ENCODE data around the gene VASN.

The VASN gene

DNA sequence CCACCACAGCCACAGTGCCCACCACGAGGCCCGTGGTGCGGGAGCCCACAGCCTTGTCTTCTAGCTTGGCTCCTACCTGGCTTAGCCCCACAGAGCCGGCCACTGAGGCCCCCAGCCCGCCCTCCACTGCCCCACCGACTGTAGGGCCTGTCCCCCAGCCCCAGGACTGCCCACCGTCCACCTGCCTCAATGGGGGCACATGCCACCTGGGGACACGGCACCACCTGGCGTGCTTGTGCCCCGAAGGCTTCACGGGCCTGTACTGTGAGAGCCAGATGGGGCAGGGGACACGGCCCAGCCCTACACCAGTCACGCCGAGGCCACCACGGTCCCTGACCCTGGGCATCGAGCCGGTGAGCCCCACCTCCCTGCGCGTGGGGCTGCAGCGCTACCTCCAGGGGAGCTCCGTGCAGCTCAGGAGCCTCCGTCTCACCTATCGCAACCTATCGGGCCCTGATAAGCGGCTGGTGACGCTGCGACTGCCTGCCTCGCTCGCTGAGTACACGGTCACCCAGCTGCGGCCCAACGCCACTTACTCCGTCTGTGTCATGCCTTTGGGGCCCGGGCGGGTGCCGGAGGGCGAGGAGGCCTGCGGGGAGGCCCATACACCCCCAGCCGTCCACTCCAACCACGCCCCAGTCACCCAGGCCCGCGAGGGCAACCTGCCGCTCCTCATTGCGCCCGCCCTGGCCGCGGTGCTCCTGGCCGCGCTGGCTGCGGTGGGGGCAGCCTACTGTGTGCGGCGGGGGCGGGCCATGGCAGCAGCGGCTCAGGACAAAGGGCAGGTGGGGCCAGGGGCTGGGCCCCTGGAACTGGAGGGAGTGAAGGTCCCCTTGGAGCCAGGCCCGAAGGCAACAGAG is 10.5 kb downstream of the VASN start:
- TF ChIP-seq EZH2 (IDR thresholded peaks at IDR 0.05; ENCODE audit: borderline replicate concordance, low read length) (no peak), CTCF (IDR thresholded peaks at IDR 0.05; ENCODE audit: low read length) (no peak)
- H3K36me3 ChIP-seq (ENCODE audit: insufficient read depth, low read length) = peaks cover 26% of the 10 kb centered on the region; the same call in 1 of the 2 replicates

DNA sequence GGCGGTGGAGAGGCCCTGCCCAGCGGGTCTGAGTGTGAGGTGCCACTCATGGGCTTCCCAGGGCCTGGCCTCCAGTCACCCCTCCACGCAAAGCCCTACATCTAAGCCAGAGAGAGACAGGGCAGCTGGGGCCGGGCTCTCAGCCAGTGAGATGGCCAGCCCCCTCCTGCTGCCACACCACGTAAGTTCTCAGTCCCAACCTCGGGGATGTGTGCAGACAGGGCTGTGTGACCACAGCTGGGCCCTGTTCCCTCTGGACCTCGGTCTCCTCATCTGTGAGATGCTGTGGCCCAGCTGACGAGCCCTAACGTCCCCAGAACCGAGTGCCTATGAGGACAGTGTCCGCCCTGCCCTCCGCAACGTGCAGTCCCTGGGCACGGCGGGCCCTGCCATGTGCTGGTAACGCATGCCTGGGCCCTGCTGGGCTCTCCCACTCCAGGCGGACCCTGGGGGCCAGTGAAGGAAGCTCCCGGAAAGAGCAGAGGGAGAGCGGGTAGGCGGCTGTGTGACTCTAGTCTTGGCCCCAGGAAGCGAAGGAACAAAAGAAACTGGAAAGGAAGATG is 11.2 kb downstream of the VASN start:
- H3K27me3 ChIP-seq (ENCODE audit: insufficient read depth, low read length) = no peaks in the 10 kb centered on the region
- H3F3A ChIP-seq (ENCODE audit: insufficient read depth, low read length) = no peaks in the 10 kb centered on the region
- no peaks in the 10 kb centered on the region for H4K20me1 ChIP-seq (ENCODE audit: insufficient read depth, low read length)
- H3K4me3 ChIP-seq (ENCODE audit: low read depth, low read length, poor library complexity, severe bottlenecking) = no peak overlapping the region
- no peaks in the 10 kb centered on the region for H3K79me2 ChIP-seq (ENCODE audit: insufficient read depth, low read length)
- H3K4me2 ChIP-seq (ENCODE audit: low read length) = no peak overlapping the region
- H2AFZ ChIP-seq (ENCODE audit: low read length) = no peak overlapping the region
- H3K27ac ChIP-seq (ENCODE audit: low read depth, low read length, poor library complexity, severe bottlenecking) = no peak overlapping the region
- H3K9me3 ChIP-seq (ENCODE audit: low read length) = no peaks in the 10 kb centered on the region
- peaks cover 30% of the 10 kb centered on the region for H3K36me3 ChIP-seq (ENCODE audit: insufficient read depth, low read length)
- H3K4me1 ChIP-seq (ENCODE audit: insufficient read depth, low read length, severe bottlenecking) = no peaks in the 10 kb centered on the region
- TF ChIP-seq CTCF (IDR thresholded peaks at IDR 0.05; ENCODE audit: low read length) = no peak
- no peak for TF ChIP-seq EZH2 (IDR thresholded peaks at IDR 0.05; ENCODE audit: borderline replicate concordance, low read length)
- no peak overlapping the region for H3K9ac ChIP-seq (ENCODE audit: low read length)
- H3K9me2 ChIP-seq (ENCODE audit: low read depth, low read length) = no peaks in the 10 kb centered on the region

More for the DNA sequence above, 10.5 kb downstream of the VASN start:
- Histone ChIP-seq H3K79me2 (ENCODE audit: insufficient read depth, low read length) (no peaks in the 10 kb centered on the region), H3K9me3 (ENCODE audit: low read length) (no peaks in the 10 kb centered on the region), H3F3A (ENCODE audit: insufficient read depth, low read length) (no peaks in the 10 kb centered on the region), H3K9ac (ENCODE audit: low read length) (no peak overlapping the region), H3K4me1 (ENCODE audit: insufficient read depth, low read length, severe bottlenecking) (no peaks in the 10 kb centered on the region), H2AFZ (ENCODE audit: low read length) (no peak overlapping the region), H3K27me3 (ENCODE audit: insufficient read depth, low read length) (no peaks in the 10 kb centered on the region), H3K4me2 (ENCODE audit: low read length) (no peak overlapping the region), H3K27ac (ENCODE audit: low read depth, low read length, poor library complexity, severe bottlenecking) (no peak overlapping the region), H4K20me1 (ENCODE audit: insufficient read depth, low read length) (no peaks in the 10 kb centered on the region), H3K4me3 (ENCODE audit: low read depth, low read length, poor library complexity, severe bottlenecking) (no peak overlapping the region), H3K9me2 (ENCODE audit: low read depth, low read length) (no peaks in the 10 kb centered on the region)

DNA sequence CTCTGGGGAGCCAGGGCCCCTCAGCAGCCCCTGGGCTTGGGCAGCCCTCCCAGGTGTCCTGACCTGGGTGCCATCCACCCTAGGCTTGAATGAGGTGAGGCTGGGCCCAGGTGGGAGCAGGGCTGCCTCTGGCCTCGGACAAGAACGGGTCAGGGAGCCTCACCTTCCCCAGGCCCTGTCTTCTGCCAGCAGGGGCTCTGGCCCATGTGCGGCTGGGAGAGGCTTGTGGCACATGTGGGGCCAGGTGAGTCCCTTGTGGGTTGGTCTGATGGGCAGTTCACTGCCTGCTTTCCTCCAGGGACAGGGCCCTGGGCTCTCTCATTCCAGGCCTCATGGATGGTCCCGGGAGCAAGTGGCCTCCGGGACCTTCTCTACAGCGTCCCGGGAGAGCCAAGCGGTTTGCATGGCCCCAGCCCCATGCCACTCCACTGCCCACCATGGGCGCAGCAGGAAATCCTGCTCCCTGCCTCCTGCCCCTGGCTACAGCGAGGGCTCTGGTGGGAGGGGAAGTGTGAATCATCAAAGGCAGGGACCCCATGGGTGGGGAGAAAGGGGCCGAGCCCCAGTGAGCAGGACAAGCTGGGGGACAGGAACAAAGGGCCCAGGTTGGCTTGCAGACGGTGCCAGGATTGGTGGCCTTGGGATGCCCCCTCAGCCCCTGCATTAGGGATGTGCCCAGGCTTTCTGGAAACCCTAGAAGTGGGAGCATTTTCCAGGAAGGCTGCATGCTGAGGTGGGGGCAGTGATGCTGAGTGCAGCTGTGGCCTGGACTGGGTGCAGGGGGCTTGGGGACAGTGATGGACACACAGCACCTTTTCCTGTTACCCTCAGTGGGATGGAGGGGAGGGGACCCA is 12.2 kb downstream of the VASN start:
- Histone ChIP-seq H3K36me3 (ENCODE audit: insufficient read depth, low read length) (peaks cover 34% of the 10 kb centered on the region), H3K9me3 (ENCODE audit: low read length) (no peaks in the 10 kb centered on the region), H3K27me3 (ENCODE audit: insufficient read depth, low read length) (no peaks in the 10 kb centered on the region), H3K4me2 (ENCODE audit: low read length) (no peak overlapping the region), H3K4me3 (ENCODE audit: low read depth, low read length, poor library complexity, severe bottlenecking) (no peak overlapping the region), H3K9ac (ENCODE audit: low read length) (no peak overlapping the region), H3F3A (ENCODE audit: insufficient read depth, low read length) (no peaks in the 10 kb centered on the region), H3K4me1 (ENCODE audit: insufficient read depth, low read length, severe bottlenecking) (no peaks in the 10 kb centered on the region), H4K20me1 (ENCODE audit: insufficient read depth, low read length) (no peaks in the 10 kb centered on the region), H3K9me2 (ENCODE audit: low read depth, low read length) (no peaks in the 10 kb centered on the region), H2AFZ (ENCODE audit: low read length) (no peak overlapping the region), H3K79me2 (ENCODE audit: insufficient read depth, low read length) (no peaks in the 10 kb centered on the region), H3K27ac (ENCODE audit: low read depth, low read length, poor library complexity, severe bottlenecking) (no peak overlapping the region)
- TF ChIP-seq CTCF (IDR thresholded peaks at IDR 0.05; ENCODE audit: low read length) = no peak
- no peak for TF ChIP-seq EZH2 (IDR thresholded peaks at IDR 0.05; ENCODE audit: borderline replicate concordance, low read length)
